ENCODE results near the gene MAST2. TPM values are rescaled to one million over a fixed set of nuclear protein-coding genes. Genes with fewer than 3 reads are reported as not detected.

MAST2 gene
- total and polyA plus RNA-seq, 2 of the 13 experiments (the other 11 are each of a cell fraction or from before 2014, with no cell fraction given), result 15.3 to 23.0 TPM

GRCh38 chr1:45982359-45982758, 178.9 kb downstream of the MAST2 start (continued):
- TF ChIP-seq CERS6 (CRISPR knock-in tag; IDR thresholded peaks at IDR 0.05) (no peak), ZNF775 (CRISPR knock-in tag; IDR thresholded peaks at IDR 0.05; ENCODE audit: borderline replicate concordance) (no peak), ZNF720 (CRISPR knock-in tag; IDR thresholded peaks at IDR 0.05) (no peak), ZZZ3 (CRISPR knock-in tag; IDR thresholded peaks at IDR 0.05; ENCODE audit: borderline replicate concordance) (no peak)

GRCh38 chr1:45983967-45984366, 180.6 kb downstream of the MAST2 start:
- H3K27ac ChIP-seq (ENCODE audit: extremely low read length, insufficient read depth, low read length), result no peak overlapping the region
- no peak overlapping the region for H3K9ac ChIP-seq (ENCODE audit: insufficient read depth, low read depth, low read length)
- FAIRE-seq (no peak), DNase-seq (ENCODE audit: low spot score) (no peak), ATAC-seq (no peak)
- H3K79me2 ChIP-seq (ENCODE audit: insufficient read depth, low read length), result no peaks in the 10 kb centered on the region
- CTCF ChIA-PET (ENCODE audit: low intra/inter-chr PET ratio, low total read pairs), result no interaction called here
- no peaks in the 10 kb centered on the region for H3K27me3 ChIP-seq (ENCODE audit: control insufficient read depth in 1 of 2, insufficient read depth in 2 of 2, low read length in 2 of 2)
- in situ Hi-C loops (cut with HindIII; ENCODE audit: extremely low pct_ligation_motif_present, low pct_unique_long_range_greater_than_20kb) (no loop called here), intact Hi-C loops (cut with micrococcal nuclease; ENCODE audit: unreplicated experiment) (no loop called here)
- H4K20me1 ChIP-seq (ENCODE audit: insufficient read depth, low read length), result no peaks in the 10 kb centered on the region
- BruUV-seq (replicated peaks), result no TSS peak
- H3K4me3 ChIP-seq (replicated peaks in 1 of 3; ENCODE audit: insufficient read depth in 1 of 3, low read depth in 2 of 3, low read length in 3 of 3), result no peak overlapping the region
- no peak overlapping the region for H3K4me2 ChIP-seq (ENCODE audit: low read depth, low read length)
- POLR2A ChIA-PET, result no interaction called here
- H2AFZ ChIP-seq (ENCODE audit: low read length), result no peak overlapping the region
- H3K9me3 ChIP-seq (ENCODE audit: low read length), result peaks cover 5% of the 10 kb centered on the region; the same call in 1 of the 2 replicates
- peaks cover 28% of the 10 kb centered on the region for H3K4me1 ChIP-seq (ENCODE audit: insufficient read depth, low read length)
- 0 out of 5 replicates have a peak, but pooled peaks cover 0 to 6% of the 10 kb centered on the region in 2 experiments for H3K36me3 ChIP-seq (replicated peaks in 1 of 2; ENCODE audit: control insufficient read depth in 1 of 2, insufficient read depth in 2 of 2, low read length in 2 of 2)
- TF ChIP-seq MAFK (conservative IDR thresholded peaks at IDR 0.05 in 1 of 2, IDR thresholded peaks at IDR 0.05 in 1 of 2; ENCODE audit: low read length in 2 of 2) (peak; percentile 44 to 79; a peak in 3 of 4 replicates), ZNF678 (CRISPR knock-in tag; IDR thresholded peaks at IDR 0.05) (no peak), KIAA2018 (CRISPR knock-in tag; IDR thresholded peaks at IDR 0.05; ENCODE audit: borderline replicate concordance) (no peak), ZNF446 (CRISPR knock-in tag; IDR thresholded peaks at IDR 0.05) (no peak), SALL2 (CRISPR knock-in tag; IDR thresholded peaks at IDR 0.05) (no peak), MAFF (IDR thresholded peaks at IDR 0.05; ENCODE audit: low read depth, low read length) (peak; percentile 66; the same call in 1 of the 2 replicates), SPEN (CRISPR knock-in tag; IDR thresholded peaks at IDR 0.05; ENCODE audit: low read depth) (no peak), SMAD9 (CRISPR knock-in tag; IDR thresholded peaks at IDR 0.05) (no peak), ZNF547 (CRISPR knock-in tag; IDR thresholded peaks at IDR 0.05) (no peak), ZNF660 (CRISPR knock-in tag; IDR thresholded peaks at IDR 0.05; ENCODE audit: borderline replicate concordance, low read depth) (no peak), ZC3H13 (CRISPR knock-in tag; IDR thresholded peaks at IDR 0.05) (no peak)

All from HepG2 (cell line).